MCF 10A (cell line): ENCODE results near the gene KCNJ6. TPM values are rescaled to one million over a fixed set of nuclear protein-coding genes. Genes with fewer than 3 reads are reported as not detected.

ENCODE experiments used
- BruUV-seq: library from RNA; stranded (reverse); fragments of 400-500 nt; replicated peaks from 2 replicates; lab custom pipeline; 2021; lab: Mats Ljungman, UMichigan
- CTCF ChIA-PET: fragments of 300-600 bp; sonication (Branson Sonifier 250); formaldehyde crosslinking; extraction: SDS; loops from one replicate; lab custom pipeline; 2021; ENCODE audit warnings: antibody characterized with exemption, inconsistent platforms; lab: Yijun Ruan, JAX
- POLR2A ChIA-PET: fragments of 300-600, 350-650 bp; sonication (Branson Sonifier 250); formaldehyde crosslinking; extraction: SDS; loops from one replicate; lab custom pipeline; 2020; ENCODE audit warnings: antibody characterized with exemption, inconsistent platforms; lab: Yijun Ruan, JAX
- DNase-seq: peaks from one replicate; pipeline ENCODE4 v3.0.0-alpha.2; 2018; ENCODE audit not compliant: unreplicated experiment
- H3K27ac Mint-ChIP-seq: one replicate; pipeline ENCODE4 v1.8.0; 2022; ENCODE audit warnings: mild to moderate bottlenecking, low read depth, mixed read lengths; ENCODE audit not compliant: unreplicated experiment
- H3K27me3 Mint-ChIP-seq: one replicate; pipeline ENCODE4 v1.8.0; 2022; ENCODE audit warnings: mixed read lengths; ENCODE audit not compliant: insufficient read depth, unreplicated experiment
- H3K36me3 Mint-ChIP-seq: one replicate; pipeline ENCODE4 v1.8.0; 2022; ENCODE audit warnings: mild to moderate bottlenecking, moderate library complexity, mixed read lengths; ENCODE audit not compliant: insufficient read depth, unreplicated experiment
- H3K4me1 Mint-ChIP-seq: one replicate; pipeline ENCODE4 v1.8.0; 2022; ENCODE audit warnings: mixed read lengths; ENCODE audit not compliant: insufficient read depth, unreplicated experiment
- H3K4me3 Mint-ChIP-seq: one replicate; pipeline ENCODE4 v1.8.0; 2022; ENCODE audit warnings: mild to moderate bottlenecking, moderate library complexity, mixed read lengths; ENCODE audit not compliant: unreplicated experiment
- H3K9me3 Mint-ChIP-seq: one replicate; pipeline ENCODE4 v1.8.0; 2022; ENCODE audit warnings: mixed read lengths; ENCODE audit not compliant: unreplicated experiment
- intact Hi-C: fragments of 100-400 bp; cut with micrococcal nuclease; formaldehyde crosslinking; loops from 2 replicates; pipeline ENCODE4 v1.14.1; 2022
- total RNA-seq: library from RNA; stranded (reverse); gene quantifications from 2 replicates; pipeline ENCODE4 v1.2.3, GENCODE V29; 2022
- TF ChIP-seq, protein P1 (sequence below): fragments of 200-600 bp; IDR thresholded peaks from one replicate; pipeline ENCODE4 v1.8.0; 2022; ENCODE audit warnings: antibody characterized with exemption, mild to moderate bottlenecking; ENCODE audit not compliant: unreplicated experiment

Gene KCNJ6
- total RNA-seq, 1 experiment from 2014 or later = 0.28 TPM

DNA sequence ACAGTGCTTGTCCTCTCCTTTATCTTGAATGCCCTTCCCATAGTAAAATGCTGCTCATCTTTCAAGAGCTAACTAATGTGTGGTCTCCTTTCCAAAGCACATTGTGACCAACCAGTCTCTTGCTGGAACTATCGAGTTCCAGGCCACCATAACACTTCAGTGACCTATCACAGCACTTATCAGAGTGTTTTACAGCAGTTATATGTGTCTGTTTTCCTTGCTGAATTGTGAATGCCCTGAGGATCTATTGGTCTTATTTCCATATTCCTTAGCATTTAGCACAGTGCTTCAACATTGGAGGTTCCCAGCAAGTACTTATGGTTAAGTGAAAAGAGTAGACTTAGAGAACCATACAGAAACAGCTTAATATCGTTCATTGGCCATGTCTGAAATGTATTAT lies 285.4 kb downstream of the KCNJ6 start:
- Mint-ChIP-seq H3K36me3 (no peaks in the 10 kb centered on the region), H3K4me3 (no peak overlapping the region), H3K9me3 (peaks cover 7% of the 10 kb centered on the region), H3K4me1 (peaks cover 16% of the 10 kb centered on the region), H3K27ac (no peak overlapping the region), H3K27me3 (no peaks in the 10 kb centered on the region)
- CTCF ChIA-PET = interaction anchor here (0.7 kb wide), 1 partner anchor 11 kb away, joined by 3 read pairs; no protein-coding TSS in a partner anchor
- TF ChIP-seq, protein P1, sequence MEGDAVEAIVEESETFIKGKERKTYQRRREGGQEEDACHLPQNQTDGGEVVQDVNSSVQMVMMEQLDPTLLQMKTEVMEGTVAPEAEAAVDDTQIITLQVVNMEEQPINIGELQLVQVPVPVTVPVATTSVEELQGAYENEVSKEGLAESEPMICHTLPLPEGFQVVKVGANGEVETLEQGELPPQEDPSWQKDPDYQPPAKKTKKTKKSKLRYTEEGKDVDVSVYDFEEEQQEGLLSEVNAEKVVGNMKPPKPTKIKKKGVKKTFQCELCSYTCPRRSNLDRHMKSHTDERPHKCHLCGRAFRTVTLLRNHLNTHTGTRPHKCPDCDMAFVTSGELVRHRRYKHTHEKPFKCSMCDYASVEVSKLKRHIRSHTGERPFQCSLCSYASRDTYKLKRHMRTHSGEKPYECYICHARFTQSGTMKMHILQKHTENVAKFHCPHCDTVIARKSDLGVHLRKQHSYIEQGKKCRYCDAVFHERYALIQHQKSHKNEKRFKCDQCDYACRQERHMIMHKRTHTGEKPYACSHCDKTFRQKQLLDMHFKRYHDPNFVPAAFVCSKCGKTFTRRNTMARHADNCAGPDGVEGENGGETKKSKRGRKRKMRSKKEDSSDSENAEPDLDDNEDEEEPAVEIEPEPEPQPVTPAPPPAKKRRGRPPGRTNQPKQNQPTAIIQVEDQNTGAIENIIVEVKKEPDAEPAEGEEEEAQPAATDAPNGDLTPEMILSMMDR = no peak
- DNase-seq = no peak
- intact Hi-C loops = no loop called here
- POLR2A ChIA-PET = interaction anchor here (0.8 to 2.5 kb wide), 3 partner anchors 11 to 67 kb away, joined by 4 to 7 read pairs (median 5); no protein-coding TSS in a partner anchor
- no TSS peak for BruUV-seq

DNA sequence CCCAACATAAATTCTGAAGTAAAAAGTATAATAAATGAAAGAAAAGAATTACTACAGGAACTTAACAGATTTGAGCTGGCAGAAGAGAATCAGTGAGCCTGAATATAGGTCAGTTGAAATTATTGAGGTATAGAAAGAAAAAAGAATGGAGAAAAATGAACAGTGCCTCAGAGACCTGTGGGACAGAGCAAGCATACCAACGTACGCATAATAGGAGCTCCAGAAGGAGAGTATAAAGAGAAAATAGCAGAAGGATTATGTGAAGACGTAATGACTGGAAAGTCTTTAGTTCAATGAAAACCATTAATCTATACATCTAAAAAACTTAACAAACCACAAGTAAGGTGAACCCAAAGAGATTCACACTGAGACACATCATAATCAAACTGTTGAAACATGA lies 287.9 kb downstream of the KCNJ6 start:
- Mint-ChIP-seq H3K9me3 (peaks cover 7% of the 10 kb centered on the region), H3K27me3 (no peaks in the 10 kb centered on the region), H3K4me3 (no peak overlapping the region), H3K27ac (no peak overlapping the region), H3K4me1 (peaks cover 15% of the 10 kb centered on the region), H3K36me3 (no peaks in the 10 kb centered on the region)
- CTCF ChIA-PET = interaction anchor here (0.7 to 1.1 kb wide), 4 partner anchors 10 to 724 kb away, joined by 3 to 5 read pairs (median 3); no protein-coding TSS in a partner anchor
- POLR2A ChIA-PET = interaction anchor here (0.7 to 2.0 kb wide), 2 partner anchors 9 to 562 kb away, joined by 3 to 7 read pairs; no protein-coding TSS in a partner anchor
- intact Hi-C loops = no loop called here
- BruUV-seq = no TSS peak
- TF ChIP-seq, protein P1 = no peak
- DNase-seq = no peak

DNA sequence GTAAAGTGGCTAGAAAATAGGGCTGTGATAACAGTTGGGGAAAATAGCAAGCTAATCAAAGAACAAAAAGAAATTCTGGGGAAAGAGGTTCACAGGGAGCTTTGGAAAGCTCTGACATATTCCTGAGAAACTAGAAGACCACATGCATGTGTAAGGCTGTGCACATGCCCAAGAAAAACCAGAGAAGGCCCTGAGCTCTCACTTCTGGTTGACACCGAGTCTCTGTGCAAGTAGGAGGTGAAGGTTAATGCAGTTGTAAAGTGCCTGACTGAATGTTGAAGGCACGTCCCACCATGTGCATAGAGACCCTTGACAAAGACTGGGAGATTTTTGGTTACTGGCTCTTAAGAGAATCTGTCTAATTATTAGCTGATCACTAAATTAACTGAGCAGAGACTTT lies 288.7 kb downstream of the KCNJ6 start:
- no peaks in the 10 kb centered on the region for H3K36me3 Mint-ChIP-seq
- ChIA-PET CTCF (interaction anchor here (0.7 to 1.1 kb wide), 6 partner anchors 9 to 138 kb away, joined by 3 to 5 read pairs (median 3); no protein-coding TSS in a partner anchor), POLR2A (interaction anchor here (1.8 to 2.0 kb wide), 2 partner anchors 8 kb away, joined by 6 to 7 read pairs; no protein-coding TSS in a partner anchor)
- DNase-seq = no peak
- H3K9me3 Mint-ChIP-seq = peaks cover 7% of the 10 kb centered on the region
- TF ChIP-seq, protein P1 = no peak
- H3K4me1 Mint-ChIP-seq = peaks cover 15% of the 10 kb centered on the region
- H3K4me3 Mint-ChIP-seq = no peak overlapping the region
- H3K27ac Mint-ChIP-seq = no peak overlapping the region
- H3K27me3 Mint-ChIP-seq = no peaks in the 10 kb centered on the region
- BruUV-seq = no TSS peak
- intact Hi-C loops = no loop called here

DNA sequence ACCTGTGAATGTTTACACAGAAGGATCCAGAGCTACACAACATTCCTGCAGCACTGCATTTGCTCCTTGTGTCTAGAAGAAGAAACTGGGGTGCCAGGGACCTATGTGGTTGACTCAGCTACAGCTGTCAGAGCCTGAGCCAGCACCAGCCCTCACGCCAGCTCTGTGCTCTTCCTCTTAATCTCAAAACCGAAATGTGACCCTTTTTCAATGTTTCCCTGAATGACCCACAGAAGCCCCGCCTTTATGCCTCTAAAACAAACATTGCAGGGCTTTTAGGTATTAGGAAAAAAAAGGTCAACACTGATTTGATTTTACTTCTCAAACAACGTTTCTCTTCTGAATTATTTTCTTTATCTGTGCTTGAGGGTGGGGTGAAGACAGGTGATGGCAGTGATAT lies 289.2 kb downstream of the KCNJ6 start:
- TF ChIP-seq, protein P1 = no peak
- intact Hi-C loops = no loop called here
- DNase-seq = no peak
- Mint-ChIP-seq H3K36me3 (no peaks in the 10 kb centered on the region), H3K27me3 (no peaks in the 10 kb centered on the region), H3K9me3 (peaks cover 7% of the 10 kb centered on the region), H3K4me1 (peaks cover 14% of the 10 kb centered on the region), H3K4me3 (no peak overlapping the region), H3K27ac (no peak overlapping the region)
- CTCF ChIA-PET = interaction anchor here (0.7 to 1.3 kb wide), 4 partner anchors 9 to 18 kb away, joined by 3 to 4 read pairs (median 3); no protein-coding TSS in a partner anchor
- BruUV-seq = no TSS peak
- POLR2A ChIA-PET = interaction anchor here (1.8 to 2.0 kb wide), 2 partner anchors 8 to 9 kb away, joined by 6 to 7 read pairs; no protein-coding TSS in a partner anchor
